ENCODE data around the gene TLR6.

- TF ChIP-seq CTCF (IDR thresholded peaks at IDR 0.05): no peak
- no peak for TF ChIP-seq POLR2A (IDR thresholded peaks at IDR 0.05)
These were observed 37.8 kb upstream of the TLR6 start for GRCh38 chr4:38894322-38894982.

Measured in heart left ventricle (tissue), 13 donors.